A673 (cell line): ENCODE results near the gene EFCAB8. TPM values are rescaled to one million over a fixed set of nuclear protein-coding genes. Genes with fewer than 3 reads are reported as not detected.

ENCODE experiments used
- BruUV-seq: library from RNA; stranded (reverse); fragments of 400-500 nt; replicated peaks from 2 replicates; lab custom pipeline; 2021; lab: Mats Ljungman, UMichigan
- CTCF ChIA-PET: fragments of 300-600 bp; sonication (Branson Sonifier 250); formaldehyde crosslinking; loops from one replicate; lab custom pipeline; 2022; ENCODE audit warnings: antibody characterized with exemption; lab: Charles Lee
- POLR2A ChIA-PET: fragments of 300-600 bp; sonication (Branson Sonifier 250); formaldehyde crosslinking; loops from one replicate; lab custom pipeline; 2022; ENCODE audit warnings: antibody characterized with exemption; ENCODE audit not compliant: low non-redundant PET; lab: Charles Lee
- DNase-seq: peaks from one replicate; pipeline ENCODE4 v3.0.0-alpha.2; 2015; ENCODE audit warnings: low spot score
- H3K27ac ChIP-seq: fragments of 200-600 bp; sonication (generic); 2 replicates; pipeline ENCODE4 v1.5.1; 2016; ENCODE audit warnings: mixed run types, low read depth, mild to moderate bottlenecking, mixed read lengths, antibody characterized with exemption, low read length; ENCODE audit not compliant: poor library complexity, severe bottlenecking
- H3K27me3 ChIP-seq: fragments of 200-600 bp; sonication (generic); replicated peaks from 2 replicates; pipeline ENCODE4 v1.6.1; 2017; ENCODE audit warnings: mixed run types, low read depth, mild to moderate bottlenecking, mixed read lengths, antibody characterized with exemption, low read length; ENCODE audit not compliant: insufficient read depth, poor library complexity
- H3K36me3 ChIP-seq: fragments of 200-600 bp; sonication (generic); 2 replicates; pipeline ENCODE4 v1.6.1; 2016; ENCODE audit warnings: mixed run types, mild to moderate bottlenecking, mixed read lengths, antibody characterized with exemption, low read length; ENCODE audit not compliant: insufficient read depth, poor library complexity, severe bottlenecking
- H3K4me1 ChIP-seq: fragments of 200-600 bp; sonication (generic); 2 replicates; pipeline ENCODE4 v1.6.1; 2017; ENCODE audit warnings: mixed run types, mild to moderate bottlenecking, mixed read lengths, antibody characterized with exemption, low read length; ENCODE audit not compliant: insufficient read depth, poor library complexity, severe bottlenecking
- H3K4me3 ChIP-seq: fragments of 200-600 bp; sonication (generic); 2 replicates; pipeline ENCODE4 v1.5.1; 2016; ENCODE audit warnings: low read depth, mixed run types, mild to moderate bottlenecking, mixed read lengths, low read length; ENCODE audit not compliant: poor library complexity, severe bottlenecking
- H3K9me3 ChIP-seq: fragments of 200-600 bp; sonication (generic); 2 replicates; pipeline ENCODE4 v1.6.1; 2016; ENCODE audit warnings: mixed run types, low read depth, mild to moderate bottlenecking, mixed read lengths, antibody characterized with exemption, low read length; ENCODE audit not compliant: poor library complexity, severe bottlenecking
- EZH2 ChIP-seq: fragments of 200-600 bp; sonication (generic); IDR thresholded peaks from 2 replicates; pipeline ENCODE4 v1.6.1; 2017; ENCODE audit warnings: borderline replicate concordance, low read depth, mild to moderate bottlenecking, mixed read lengths, antibody characterized with exemption, low read length; ENCODE audit not compliant: poor library complexity, severe bottlenecking
- intact Hi-C: fragments of 100-400 bp; cut with micrococcal nuclease; formaldehyde crosslinking; loops from one replicate; pipeline ENCODE4 v1.10.0; 2022; ENCODE audit not compliant: unreplicated experiment
- total RNA-seq: library from RNA; stranded (reverse); gene quantifications from 2 replicates; pipeline ENCODE4 v1.2.3, GENCODE V29; 2021
- TF ChIP-seq, protein P1 (sequence below): fragments of 300-800, 200-600 bp; sonication (generic); conservative IDR thresholded peaks from 2 replicates; pipeline ENCODE4 v1.5.1; 2017; ENCODE audit warnings: low read depth, mild to moderate bottlenecking, antibody characterized with exemption, low read length, moderate library complexity, mixed read lengths

EFCAB8 gene
- total RNA-seq, 1 experiment from 2014 or later: not detected

DNA sequence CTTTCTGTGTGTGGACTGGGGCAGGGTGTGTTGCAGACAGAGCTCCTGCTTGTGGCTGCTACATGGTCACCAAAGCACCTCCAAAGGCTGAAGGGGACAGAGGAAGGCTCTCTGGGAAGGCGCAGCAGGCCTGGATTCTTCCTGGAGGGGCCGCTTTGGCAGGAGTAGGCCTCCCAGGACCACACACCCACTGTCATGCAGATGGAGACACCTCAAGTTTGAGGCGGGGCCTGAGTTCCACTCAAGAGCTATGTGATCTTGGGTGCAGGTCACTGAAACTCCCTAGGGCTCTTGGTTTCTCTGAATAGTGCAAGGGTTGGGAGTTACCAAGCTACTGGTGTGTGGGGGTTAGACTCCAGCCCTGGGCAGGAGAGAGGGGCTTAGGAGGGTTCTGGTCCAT lies 27.9 kb downstream of the EFCAB8 start:
- Histone ChIP-seq H3K27me3 (no peaks in the 10 kb centered on the region), H3K4me1 (no peaks in the 10 kb centered on the region), H3K36me3 (no peaks in the 10 kb centered on the region), H3K9me3 (no peaks in the 10 kb centered on the region), H3K27ac (no peak overlapping the region), H3K4me3 (no peak overlapping the region)
- ChIA-PET CTCF (no interaction called here), POLR2A (no interaction called here)
- TF ChIP-seq, protein P1, sequence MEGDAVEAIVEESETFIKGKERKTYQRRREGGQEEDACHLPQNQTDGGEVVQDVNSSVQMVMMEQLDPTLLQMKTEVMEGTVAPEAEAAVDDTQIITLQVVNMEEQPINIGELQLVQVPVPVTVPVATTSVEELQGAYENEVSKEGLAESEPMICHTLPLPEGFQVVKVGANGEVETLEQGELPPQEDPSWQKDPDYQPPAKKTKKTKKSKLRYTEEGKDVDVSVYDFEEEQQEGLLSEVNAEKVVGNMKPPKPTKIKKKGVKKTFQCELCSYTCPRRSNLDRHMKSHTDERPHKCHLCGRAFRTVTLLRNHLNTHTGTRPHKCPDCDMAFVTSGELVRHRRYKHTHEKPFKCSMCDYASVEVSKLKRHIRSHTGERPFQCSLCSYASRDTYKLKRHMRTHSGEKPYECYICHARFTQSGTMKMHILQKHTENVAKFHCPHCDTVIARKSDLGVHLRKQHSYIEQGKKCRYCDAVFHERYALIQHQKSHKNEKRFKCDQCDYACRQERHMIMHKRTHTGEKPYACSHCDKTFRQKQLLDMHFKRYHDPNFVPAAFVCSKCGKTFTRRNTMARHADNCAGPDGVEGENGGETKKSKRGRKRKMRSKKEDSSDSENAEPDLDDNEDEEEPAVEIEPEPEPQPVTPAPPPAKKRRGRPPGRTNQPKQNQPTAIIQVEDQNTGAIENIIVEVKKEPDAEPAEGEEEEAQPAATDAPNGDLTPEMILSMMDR: no peak
- TF ChIP-seq EZH2: no peak
- no peak for DNase-seq
- BruUV-seq: no TSS peak
- intact Hi-C loops: no loop called here

DNA sequence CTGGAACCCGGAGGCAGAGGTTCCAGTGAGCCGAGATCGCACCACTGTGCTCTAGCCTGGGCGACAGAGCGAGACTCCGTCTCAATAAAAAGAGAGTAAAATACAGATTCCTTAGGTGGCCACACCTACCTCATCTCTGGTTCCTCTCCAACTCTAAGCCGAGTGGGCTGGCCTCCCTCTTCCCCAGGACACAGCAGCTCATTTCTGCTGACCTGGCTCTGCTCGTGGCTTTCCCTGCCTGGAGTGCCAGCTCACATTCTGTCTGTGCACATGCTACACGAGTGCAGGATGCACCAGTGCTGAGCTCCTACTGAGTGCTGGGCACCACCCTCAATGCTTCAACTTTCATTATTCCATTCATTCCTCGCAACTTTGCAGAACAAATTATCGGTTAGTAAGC lies 28.8 kb downstream of the EFCAB8 start:
- H3K36me3 ChIP-seq: no peaks in the 10 kb centered on the region
- no peaks in the 10 kb centered on the region for H3K4me1 ChIP-seq
- BruUV-seq: no TSS peak
- intact Hi-C loops: no loop called here
- POLR2A ChIA-PET: no interaction called here
- CTCF ChIA-PET: no interaction called here
- no peak overlapping the region for H3K4me3 ChIP-seq
- no peak for TF ChIP-seq EZH2
- TF ChIP-seq, protein P1: no peak
- H3K27ac ChIP-seq: no peak overlapping the region
- no peaks in the 10 kb centered on the region for H3K27me3 ChIP-seq
- no peaks in the 10 kb centered on the region for H3K9me3 ChIP-seq
- no peak for DNase-seq

DNA sequence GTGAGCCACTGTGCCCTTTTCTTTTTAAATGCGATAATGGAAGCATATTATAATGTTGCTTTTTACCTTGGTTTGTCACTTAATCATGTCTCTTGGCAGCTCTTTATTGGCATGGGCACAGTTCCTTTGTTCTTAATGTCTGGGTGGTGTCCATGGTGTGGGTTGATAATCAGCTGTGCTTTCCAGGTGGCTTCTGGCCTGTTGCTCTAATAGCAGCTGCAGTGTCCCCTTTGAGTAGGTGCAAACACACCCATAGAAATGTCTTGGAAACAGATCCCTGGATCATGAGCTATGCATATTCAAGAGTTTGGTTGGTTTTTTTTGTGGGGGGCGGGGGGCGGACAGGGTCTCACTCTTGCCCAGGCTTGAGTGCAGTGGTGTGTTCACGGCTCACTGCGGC lies 29.9 kb downstream of the EFCAB8 start:
- POLR2A ChIA-PET: no interaction called here
- H3K27ac ChIP-seq: no peak overlapping the region
- intact Hi-C loops: no loop called here
- no peaks in the 10 kb centered on the region for H3K4me1 ChIP-seq
- H3K36me3 ChIP-seq: no peaks in the 10 kb centered on the region
- no peak for TF ChIP-seq EZH2
- TF ChIP-seq, protein P1: no peak
- CTCF ChIA-PET: no interaction called here
- no TSS peak for BruUV-seq
- no peak for DNase-seq
- H3K9me3 ChIP-seq: no peaks in the 10 kb centered on the region
- no peaks in the 10 kb centered on the region for H3K27me3 ChIP-seq
- H3K4me3 ChIP-seq: no peak overlapping the region
